HepG2 (cell line): ENCODE results near the gene CHKB. TPM values are rescaled to one million over a fixed set of nuclear protein-coding genes. Genes with fewer than 3 reads are reported as not detected.

ENCODE experiments used
- DNMT3B ChIP-seq: conservative IDR thresholded peaks from 2 replicates; pipeline ENCODE4 v1.6.1; 2016; ENCODE audit warnings: missing biosample characterization, control low read depth
- GLI4 ChIP-seq: sonication (generic); formaldehyde crosslinking; IDR thresholded peaks from 2 replicates; pipeline ENCODE4 v1.5.1; 2020; ENCODE audit warnings: missing genetic modification reagents, mild to moderate bottlenecking, moderate library complexity, borderline replicate concordance
- KDM4B ChIP-seq: sonication (generic); formaldehyde crosslinking; IDR thresholded peaks from 2 replicates; pipeline ENCODE4 v1.4.0; 2020; ENCODE audit warnings: missing genetic modification reagents
- NBN ChIP-seq: fragments of 450-650 bp; conservative IDR thresholded peaks from 2 replicates; pipeline ENCODE4 v1.6.1; 2017
- NFYB ChIP-seq: sonication (generic); formaldehyde crosslinking; IDR thresholded peaks from 2 replicates; pipeline ENCODE4 v1.4.0; 2020; ENCODE audit warnings: missing genetic modification reagents
- NONO ChIP-seq, 2 experiments: fragments of 450-650 bp in 1 of 2; sonication (generic) in 1 of 2; formaldehyde crosslinking in 1 of 2; IDR thresholded peaks in 1 of 2; conservative IDR thresholded peaks in 1 of 2; 2 replicates each; pipeline versions ENCODE4 v1.6.1 to v1.8.0; 2017 to 2022; ENCODE audit warnings: mild to moderate bottlenecking in 1 of 2, missing genetic modification reagents in 1 of 2, moderate library complexity in 1 of 2
- NPAS2 ChIP-seq: sonication (generic); formaldehyde crosslinking; IDR thresholded peaks from 2 replicates; pipeline ENCODE4 v1.8.0; 2022; ENCODE audit warnings: mild to moderate bottlenecking, missing genetic modification reagents, borderline replicate concordance
- PBX2 ChIP-seq: IDR thresholded peaks from 2 replicates; pipeline ENCODE4 v1.6.1; 2016; ENCODE audit warnings: control low read depth
- PHB2 ChIP-seq: fragments of 450-650 bp; IDR thresholded peaks from 2 replicates; pipeline ENCODE4 v1.6.1; 2018; ENCODE audit not compliant: partially characterized antibody
- POGK ChIP-seq: sonication (generic); formaldehyde crosslinking; conservative IDR thresholded peaks from 2 replicates; pipeline ENCODE4 v1.8.0; 2022; ENCODE audit warnings: mild to moderate bottlenecking, moderate library complexity, missing genetic modification reagents
- SKI ChIP-seq: fragments of 450-650 bp; IDR thresholded peaks from one replicate; pipeline ENCODE4 v1.6.1; 2018; ENCODE audit warnings: mild to moderate bottlenecking; ENCODE audit not compliant: partially characterized antibody
- SYNCRIP ChIP-seq: fragments of 200-400 bp; formaldehyde crosslinking; IDR thresholded peaks from 2 replicates; pipeline ENCODE4 v1.6.1; 2018; ENCODE audit warnings: mild to moderate bottlenecking, low read depth, low read length; ENCODE audit not compliant: insufficient read depth
- TCF7L2 ChIP-seq: IDR thresholded peaks from 2 replicates; pipeline ENCODE4 v1.6.1; 2011; ENCODE audit warnings: mild to moderate bottlenecking, low read depth, low read length, moderate library complexity
- TFDP1 ChIP-seq: IDR thresholded peaks from 2 replicates; pipeline ENCODE4 v1.6.1; 2016; ENCODE audit warnings: missing compliant biosample characterization, missing genetic modification reagents, borderline replicate concordance
- ZNF256 ChIP-seq: sonication (generic); formaldehyde crosslinking; conservative IDR thresholded peaks from 2 replicates; pipeline ENCODE4 v1.4.0; 2020; ENCODE audit warnings: missing genetic modification reagents
- ZNF274 ChIP-seq: sonication (generic); formaldehyde crosslinking; IDR thresholded peaks from 2 replicates; pipeline ENCODE4 v1.5.1; 2020; ENCODE audit warnings: mild to moderate bottlenecking, missing genetic modification reagents
- ZNF280B ChIP-seq: sonication (generic); formaldehyde crosslinking; IDR thresholded peaks from 2 replicates; pipeline ENCODE4 v1.5.0; 2020; ENCODE audit warnings: missing genetic modification reagents, mild to moderate bottlenecking, borderline replicate concordance
- ZNF326 ChIP-seq: sonication (generic); formaldehyde crosslinking; IDR thresholded peaks from 2 replicates; pipeline ENCODE4 v1.4.0; 2020; ENCODE audit warnings: missing genetic modification reagents, borderline replicate concordance
- ZNF33B ChIP-seq: sonication (generic); formaldehyde crosslinking; IDR thresholded peaks from 2 replicates; pipeline ENCODE4 v1.5.1; 2020; ENCODE audit warnings: mild to moderate bottlenecking, missing genetic modification reagents
- ZNF691 ChIP-seq: sonication (generic); formaldehyde crosslinking; IDR thresholded peaks from 2 replicates; pipeline ENCODE4 v1.4.0; 2020; ENCODE audit warnings: missing genetic modification reagents, low read depth, mild to moderate bottlenecking, borderline replicate concordance
- ZNF720 ChIP-seq: sonication (generic); formaldehyde crosslinking; IDR thresholded peaks from 2 replicates; pipeline ENCODE4 v1.4.0; 2020; ENCODE audit warnings: missing genetic modification reagents
- ZNF788 ChIP-seq: sonication (generic); formaldehyde crosslinking; IDR thresholded peaks from 2 replicates; pipeline ENCODE4 v1.5.0; 2020; ENCODE audit warnings: mild to moderate bottlenecking, missing genetic modification reagents, borderline replicate concordance
- ZNF883 ChIP-seq: sonication (generic); formaldehyde crosslinking; IDR thresholded peaks from 2 replicates; pipeline ENCODE4 v1.5.1; 2020; ENCODE audit warnings: mild to moderate bottlenecking, missing genetic modification reagents; ENCODE audit errors: not compliant biosample characterization
- polyA plus RNA-seq, 8 experiments: library from polyadenylated mRNA; depleted of rRNA in 3 of 8; stranded (reverse) in 7 of 8; unstranded in 1 of 8; fragments of >200 nt; fragmentation: Illumina TruSeq in 4 of 8; extraction: Trizol in 4 of 8; gene quantifications; 2 replicates each; pipeline versions ENCODE4 v1.2.1 to v1.2.3, GENCODE V29; 2011 to 2016; ENCODE audit warnings: low read depth in 4 of 8, missing spikeins in 1 of 8, mixed read lengths in 1 of 8; ENCODE audit not compliant: insufficient read depth in 1 of 8
- total RNA-seq, 5 experiments: library from RNA; depleted of rRNA; stranded (reverse); fragments of >200 nt; fragmentation: Illumina TruSeq; extraction: Trizol; gene quantifications; 2 replicates each; pipeline ENCODE4 v1.2.3, GENCODE V29; 2016; ENCODE audit warnings: low read depth in 1 of 5

CHKB gene
- total and polyA plus RNA-seq, 2 of the 13 experiments (the other 11 are each of a cell fraction or from before 2014, with no cell fraction given), result 24.5 to 42.7 TPM

GRCh38 chr22:50562523-50563412 lies 19.9 kb downstream of the CHKB start, which contains the start of gene SYCE3 (continued):
- TF ChIP-seq POGK, result peak; percentile 81
- TF ChIP-seq ZNF720, result no peak
- no peak for TF ChIP-seq SKI
- no peak for TF ChIP-seq SYNCRIP
- 0 out of 2 replicates have a peak, but pooled peaks have one; percentile 50 for TF ChIP-seq ZNF33B (CRISPR knock-in tag)
- TF ChIP-seq ZNF691 (CRISPR knock-in tag), result no peak; the same call in 1 of the 2 replicates
- TF ChIP-seq DNMT3B (CRISPR knock-in tag), result no peak
- TF ChIP-seq ZNF788 (CRISPR knock-in tag), result peak; percentile 66; the same call in 1 of the 2 replicates
- TF ChIP-seq PBX2, result no peak
- no peak for TF ChIP-seq NPAS2
- TF ChIP-seq NONO (IDR thresholded peaks at IDR 0.05), result no peak
- TF ChIP-seq NONO (CRISPR knock-in tag; conservative IDR thresholded peaks at IDR 0.05), result peak; percentile 56; the same call in 1 of the 2 replicates
- no peak for TF ChIP-seq ZNF326
- TF ChIP-seq TFDP1 (CRISPR knock-in tag), result 0 out of 2 replicates have a peak, but pooled peaks have one; percentile 61
- no peak for TF ChIP-seq KDM4B (CRISPR knock-in tag)
- no peak for TF ChIP-seq TCF7L2
- no peak for TF ChIP-seq ZNF280B (CRISPR knock-in tag)
- TF ChIP-seq ZNF274 (CRISPR knock-in tag), result no peak
- no peak for TF ChIP-seq NBN
- TF ChIP-seq PHB2, result no peak
- TF ChIP-seq ZNF256 (CRISPR knock-in tag), result no peak
- TF ChIP-seq ZNF883 (CRISPR knock-in tag), result no peak
- TF ChIP-seq NFYB, result peak; percentile 83
- TF ChIP-seq GLI4 (CRISPR knock-in tag), result no peak
